WTC11 (cell line): ENCODE results near the gene MTMR3. TPM values are rescaled to one million over a fixed set of nuclear protein-coding genes. Genes with fewer than 3 reads are reported as not detected.

Experiments used
- ATAC-seq: fragments of 200-7000 bp; cut with Tn5 transposase; 2 replicates; pipeline ENCODE4 v1.10.0; 2021; ENCODE audit warnings: mild to moderate bottlenecking, moderate library complexity
- CTCF ChIA-PET: fragments of 300-600 bp; sonication (Branson Sonifier 250); formaldehyde crosslinking; loops from one replicate; lab custom pipeline; 2021; ENCODE audit warnings: antibody characterized with exemption; lab: Charles Lee
- POLR2A ChIA-PET: fragments of 350-600 bp; sonication (Branson Sonifier 250); formaldehyde crosslinking; loops from one replicate; lab custom pipeline; 2021; ENCODE audit warnings: antibody characterized with exemption; lab: Charles Lee
- DNase-seq: peaks from one replicate; pipeline ENCODE4 v3.0.0; 2021; ENCODE audit warnings: low spot score
- H3K27ac Mint-ChIP-seq: 2 replicates; pipeline ENCODE4 v1.8.0; 2021; ENCODE audit warnings: mixed read lengths
- H3K27me3 Mint-ChIP-seq: 2 replicates; pipeline ENCODE4 v1.8.0; 2021; ENCODE audit warnings: low read depth, mild to moderate bottlenecking, moderate library complexity, mixed read lengths
- H3K36me3 Mint-ChIP-seq: 2 replicates; pipeline ENCODE4 v1.8.0; 2021; ENCODE audit warnings: mixed read lengths
- H3K4me1 Mint-ChIP-seq: 2 replicates; pipeline ENCODE4 v1.8.0; 2022; ENCODE audit warnings: mixed read lengths
- H3K4me3 Mint-ChIP-seq: 2 replicates; pipeline ENCODE4 v1.8.0; 2021; ENCODE audit warnings: mild to moderate bottlenecking, moderate library complexity, mixed read lengths
- H3K9me3 Mint-ChIP-seq: 2 replicates; pipeline ENCODE4 v1.8.0; 2021; ENCODE audit warnings: mixed read lengths
- AFF4 ChIP-seq: sonication (generic); formaldehyde crosslinking; IDR thresholded peaks from 2 replicates; pipeline ENCODE4 v1.8.1; 2023; ENCODE audit warnings: mild to moderate bottlenecking, missing genetic modification reagents, borderline replicate concordance
- CTCF ChIP-seq: fragments of 200-600 bp; IDR thresholded peaks from 2 replicates; pipeline ENCODE4 v1.8.0; 2022; ENCODE audit warnings: antibody characterized with exemption
- E2F4 ChIP-seq: sonication (generic); formaldehyde crosslinking; IDR thresholded peaks from 2 replicates; pipeline ENCODE4 v1.8.1; 2022; ENCODE audit warnings: low read depth, mild to moderate bottlenecking, moderate library complexity, missing genetic modification reagents, borderline replicate concordance
- ESRRA ChIP-seq: sonication (generic); formaldehyde crosslinking; IDR thresholded peaks from 2 replicates; pipeline ENCODE4 v1.8.1; 2022; ENCODE audit warnings: mild to moderate bottlenecking, missing genetic modification reagents, borderline replicate concordance
- FOXK1 ChIP-seq: sonication (generic); formaldehyde crosslinking; IDR thresholded peaks from 2 replicates; pipeline ENCODE4 v1.8.0; 2022; ENCODE audit warnings: mild to moderate bottlenecking, moderate library complexity, missing genetic modification reagents
- FOXP1 ChIP-seq: sonication (generic); formaldehyde crosslinking; IDR thresholded peaks from 2 replicates; pipeline ENCODE4 v1.8.0; 2022; ENCODE audit warnings: missing genetic modification reagents, mild to moderate bottlenecking, moderate library complexity, borderline replicate concordance
- NR3C1 ChIP-seq: sonication (generic); formaldehyde crosslinking; conservative IDR thresholded peaks from 2 replicates; pipeline ENCODE4 v1.8.1; 2023; ENCODE audit warnings: low read depth, mild to moderate bottlenecking, missing genetic modification reagents
- OVOL2 ChIP-seq: fragments of 250-450 bp; sonication (Bioruptor Pico); IDR thresholded peaks from 2 replicates; pipeline ENCODE4 v1.9.0; 2021; ENCODE audit warnings: mild to moderate bottlenecking, borderline replicate concordance
- PREB ChIP-seq: sonication (generic); formaldehyde crosslinking; IDR thresholded peaks from 2 replicates; pipeline ENCODE4 v1.8.1; 2022; ENCODE audit warnings: mild to moderate bottlenecking, missing genetic modification reagents, moderate library complexity, borderline replicate concordance
- PRRX2 ChIP-seq: fragments of 250-450 bp; sonication (Bioruptor Pico); IDR thresholded peaks from 2 replicates; pipeline ENCODE4 v1.8.0; 2021; ENCODE audit warnings: mild to moderate bottlenecking
- SP1 ChIP-seq: sonication (generic); formaldehyde crosslinking; conservative IDR thresholded peaks from 2 replicates; pipeline ENCODE4 v1.8.1; 2022; ENCODE audit warnings: missing genetic modification reagents
- ZNF121 ChIP-seq: sonication (generic); formaldehyde crosslinking; IDR thresholded peaks from 2 replicates; pipeline ENCODE4 v1.8.0; 2023; ENCODE audit warnings: missing genetic modification reagents
- ZNF396 ChIP-seq: fragments of 250-450 bp; sonication (Bioruptor Pico); IDR thresholded peaks from 2 replicates; pipeline ENCODE4 v1.8.0; 2021; ENCODE audit warnings: mild to moderate bottlenecking, moderate library complexity, borderline replicate concordance
- total RNA-seq: library from RNA; stranded (reverse); gene quantifications from 3 replicates; pipeline ENCODE4 v1.2.3, GENCODE V29; 2021
- TF ChIP-seq, protein P1 (sequence below): sonication (generic); formaldehyde crosslinking; IDR thresholded peaks from 2 replicates; pipeline ENCODE4 v1.8.1; 2023; ENCODE audit warnings: mild to moderate bottlenecking, missing genetic modification reagents

MTMR3 gene
- total RNA-seq, 1 experiment from 2014 or later = 19.2 TPM

- no peak for TF ChIP-seq ZNF121 (CRISPR knock-in tag)
Measured at GRCh38 chr22:30038219-30038618, 155.2 kb downstream of the MTMR3 start (continued).

GRCh38 chr22:30040499-30041260, 157.7 kb downstream of the MTMR3 start:
- Mint-ChIP-seq H3K4me3 (no peak overlapping the region), H3K36me3 (no peaks in the 10 kb centered on the region), H3K27ac (no peak overlapping the region), H3K27me3 (no peaks in the 10 kb centered on the region), H3K4me1 (peaks cover 6% of the 10 kb centered on the region; the same call in 1 of the 2 replicates), H3K9me3 (no peaks in the 10 kb centered on the region)
- TF ChIP-seq AFF4 (CRISPR knock-in tag) = no peak
- TF ChIP-seq, protein P1, sequence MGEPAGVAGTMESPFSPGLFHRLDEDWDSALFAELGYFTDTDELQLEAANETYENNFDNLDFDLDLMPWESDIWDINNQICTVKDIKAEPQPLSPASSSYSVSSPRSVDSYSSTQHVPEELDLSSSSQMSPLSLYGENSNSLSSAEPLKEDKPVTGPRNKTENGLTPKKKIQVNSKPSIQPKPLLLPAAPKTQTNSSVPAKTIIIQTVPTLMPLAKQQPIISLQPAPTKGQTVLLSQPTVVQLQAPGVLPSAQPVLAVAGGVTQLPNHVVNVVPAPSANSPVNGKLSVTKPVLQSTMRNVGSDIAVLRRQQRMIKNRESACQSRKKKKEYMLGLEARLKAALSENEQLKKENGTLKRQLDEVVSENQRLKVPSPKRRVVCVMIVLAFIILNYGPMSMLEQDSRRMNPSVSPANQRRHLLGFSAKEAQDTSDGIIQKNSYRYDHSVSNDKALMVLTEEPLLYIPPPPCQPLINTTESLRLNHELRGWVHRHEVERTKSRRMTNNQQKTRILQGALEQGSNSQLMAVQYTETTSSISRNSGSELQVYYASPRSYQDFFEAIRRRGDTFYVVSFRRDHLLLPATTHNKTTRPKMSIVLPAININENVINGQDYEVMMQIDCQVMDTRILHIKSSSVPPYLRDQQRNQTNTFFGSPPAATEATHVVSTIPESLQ (CRISPR knock-in tag) = no peak
- ChIA-PET CTCF (interaction anchor here (0.7 to 1.1 kb wide), 2 partner anchors 15 to 351 kb away, joined by 3 read pairs; no protein-coding TSS in a partner anchor), POLR2A (no interaction called here)
- DNase-seq (no peak), ATAC-seq (no peak)

DNA sequence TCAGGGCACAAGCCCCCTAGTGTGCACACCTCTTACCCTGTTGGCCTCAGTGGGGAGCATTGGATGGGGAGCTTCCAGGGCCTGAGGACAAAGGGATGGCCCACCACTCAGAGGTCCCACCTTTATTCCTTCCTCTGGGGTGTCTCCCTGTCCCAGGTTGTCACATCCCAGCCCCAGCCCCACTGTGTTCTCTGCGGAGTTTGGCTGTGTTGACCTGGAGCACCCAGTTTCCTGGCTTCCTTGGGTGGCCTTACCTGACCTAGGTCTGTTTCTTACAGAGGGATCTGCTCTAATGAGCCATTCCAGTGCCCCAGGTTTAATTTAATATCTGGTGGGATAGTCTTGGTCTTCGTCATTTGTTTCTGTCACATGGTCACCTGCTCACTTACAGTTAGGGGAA, 158.5 kb downstream of the MTMR3 start:
- DNase-seq (no peak), ATAC-seq (no peak)
- Mint-ChIP-seq H3K36me3 (no peaks in the 10 kb centered on the region), H3K4me3 (no peak overlapping the region), H3K4me1 (peaks cover 6% of the 10 kb centered on the region; the same call in 1 of the 2 replicates), H3K27ac (no peak overlapping the region), H3K9me3 (no peaks in the 10 kb centered on the region), H3K27me3 (no peaks in the 10 kb centered on the region)
- ChIA-PET CTCF (no interaction called here), POLR2A (no interaction called here)
- TF ChIP-seq ESRRA (CRISPR knock-in tag) (no peak), NR3C1 (CRISPR knock-in tag) (no peak), SP1 (no peak), ZNF396 (CRISPR knock-in tag) (no peak), OVOL2 (CRISPR knock-in tag) (no peak), E2F4 (CRISPR knock-in tag) (no peak), PRRX2 (CRISPR knock-in tag) (no peak), CTCF (no peak), FOXK1 (no peak), PREB (CRISPR knock-in tag) (no peak), FOXP1 (CRISPR knock-in tag) (no peak)
